Measurements from ENCODE around the gene ELF5. TPM values are rescaled to one million over a fixed set of nuclear protein-coding genes. Genes with fewer than 3 reads are reported as not detected.

Gene ELF5
- total and polyA plus RNA-seq, 2 of the 8 experiments (the other 6 are each of a cell fraction or from before 2014, with no cell fraction given) = not detected

- Histone ChIP-seq H2BK5ac (ENCODE audit: low read depth, low read length) (no peak overlapping the region), H3K18ac (ENCODE audit: extremely low read depth, low read length) (no peak overlapping the region), H4K5ac (ENCODE audit: insufficient read length, low read depth, low read length) (no peak overlapping the region), H3K9ac (replicated peaks in 1 of 4; ENCODE audit: extremely low read depth in 1 of 4, low read depth in 3 of 4, low read length in 3 of 4) (no peak overlapping the region), H3K14ac (ENCODE audit: insufficient read length) (no peak overlapping the region), H3K23ac (ENCODE audit: insufficient read length) (no peak overlapping the region), H3K36me3 (ENCODE audit: control insufficient read depth in 2 of 4, insufficient read depth in 4 of 4, low read length in 3 of 4) (no peaks in the 10 kb centered on the region), H3K56ac (replicated peaks; ENCODE audit: insufficient read length, low read depth, low read length) (no peak overlapping the region), H4K8ac (ENCODE audit: extremely low read depth, insufficient read depth, low read length) (no peak overlapping the region), H3K79me1 (ENCODE audit: low read depth, low read length) (no peaks in the 10 kb centered on the region), H3K4me3 (ENCODE audit: extremely low read depth in 1 of 4, insufficient read depth in 2 of 4, low read depth in 3 of 4, low read length in 4 of 4) (no peak overlapping the region), H3K27ac (ENCODE audit: low read depth, low read length) (no peak overlapping the region), H2AK5ac (ENCODE audit: low read depth, low read length) (no peak overlapping the region), H2BK12ac (ENCODE audit: low read depth, low read length) (no peak overlapping the region), H3K79me2 (ENCODE audit: control insufficient read depth in 1 of 2, insufficient read depth in 2 of 2, low read length in 2 of 2) (no peaks in the 10 kb centered on the region), H4K20me1 (replicated peaks in 1 of 2; ENCODE audit: control insufficient read depth in 1 of 2, insufficient read depth in 2 of 2, low read length in 2 of 2) (no peaks in the 10 kb centered on the region), H3K27me3 (replicated peaks in 1 of 4; ENCODE audit: control insufficient read depth in 3 of 4, extremely low read depth in 1 of 4, insufficient read depth in 3 of 4, low read length in 3 of 4) (no peaks in the 10 kb centered on the region), H4K91ac (replicated peaks; ENCODE audit: insufficient read length, low read length) (no peak overlapping the region), H3K4me2 (ENCODE audit: insufficient read depth in 1 of 2, low read depth in 2 of 2, low read length in 2 of 2) (no peak overlapping the region), H2BK20ac (ENCODE audit: low read length) (no peak overlapping the region), H2BK120ac (replicated peaks; ENCODE audit: low read depth, low read length) (no peak overlapping the region), H2BK15ac (ENCODE audit: low read length) (no peak overlapping the region), H3K23me2 (ENCODE audit: low read depth, low read length) (no peaks in the 10 kb centered on the region), H3K4me1 (replicated peaks in 1 of 4; ENCODE audit: control insufficient read depth in 3 of 4, insufficient read depth in 4 of 4, low read length in 3 of 4) (0 out of 7 replicates have a peak, but pooled peaks cover 0 to 2% (median 0%) of the 10 kb centered on the region in 4 experiments), H3K9me3 (ENCODE audit: insufficient read depth in 2 of 2, low read depth in 1 of 2, low read length in 1 of 2) (no peaks in the 10 kb centered on the region), H3K4ac (replicated peaks; ENCODE audit: insufficient read length, low read depth, low read length) (no peak overlapping the region), H2AFZ (ENCODE audit: low read length) (no peak overlapping the region)
- CTCF ChIA-PET (ENCODE audit: partially characterized antibody) = interaction anchor here (0.9 to 2.4 kb wide), 5 partner anchors 13 to 355 kb away, joined by 3 to 7 read pairs (median 4); no protein-coding TSS in a partner anchor
- FAIRE-seq (no peak), DNase-seq (ENCODE audit: low read depth in 1 of 2, low spot score in 2 of 2) (no peak)
- POLR2A ChIA-PET (ENCODE audit: partially characterized antibody) = no interaction called here
- WGBS, 2 experiments (ENCODE audit: extremely low coverage in 1 of 2, insufficient coverage in 1 of 2, insufficient read length in 1 of 2, insufficient replicate concordance in 2 of 2, low coverage in 1 of 2, low lambda C conversion rate in 2 of 2, missing lambda C conversion rate in 1 of 2) = 87% methylated on average over 4 of the region's 4 CpGs; no CpG with 5 or more reads in 1 of the 2 experiments
- TF ChIP-seq SIN3A (conservative IDR thresholded peaks at IDR 0.05 in 1 of 2, IDR thresholded peaks at IDR 0.05 in 1 of 2; ENCODE audit: low read depth in 1 of 2, low read length in 2 of 2) (no peak), SIX5 (IDR thresholded peaks at IDR 0.05; ENCODE audit: low read depth, low read length) (no peak), SUZ12 (IDR thresholded peaks at IDR 0.05; ENCODE audit: low read length) (no peak), SIRT6 (IDR thresholded peaks at IDR 0.05; ENCODE audit: low read length) (no peak), HDAC2 (IDR thresholded peaks at IDR 0.05; ENCODE audit: borderline replicate concordance in 1 of 2, low read depth in 2 of 2, low read length in 2 of 2) (no peak), HDAC6 (IDR thresholded peaks at IDR 0.05; ENCODE audit: low read depth, low read length) (no peak), MAX (IDR thresholded peaks at IDR 0.05) (no peak), E2F6 (IDR thresholded peaks at IDR 0.05) (no peak), EP300 (IDR thresholded peaks at IDR 0.05; ENCODE audit: borderline replicate concordance in 1 of 2, low read depth in 2 of 2, low read length in 2 of 2) (no peak), NRF1 (IDR thresholded peaks at IDR 0.05; ENCODE audit: low read depth, low read length) (no peak)
Observed at GRCh38 chr11:34560511-34560910, 46.9 kb upstream of the ELF5 start.

Data from H1 (cell line).